ACHN (cell line): ENCODE data around the gene CTNND2.

Source experiments
- DNase-seq: peaks from one replicate; pipeline ENCODE4 v3.0.0-alpha.2; 2015
- in situ Hi-C: cut with HindIII; loops from 2 replicates; pipeline ENCODE4 v1.10.0; 2017; ENCODE audit warnings: low sequenced_read_pairs, low pct_ligation_motif_present, low pct_unique_long_range_greater_than_20kb

Gene CTNND2

GRCh38 chr5:11146171-11146570 is 758.1 kb downstream of the CTNND2 start:
- no peak for DNase-seq
- in situ Hi-C loops: no loop called here

- in situ Hi-C loops: no loop called here
- no peak for DNase-seq
Observed at GRCh38 chr5:11143456-11144267, 760.6 kb downstream of the CTNND2 start.

GRCh38 chr5:11139217-11139865 is 764.9 kb downstream of the CTNND2 start:
- in situ Hi-C loops: no loop called here
- DNase-seq: no peak

GRCh38 chr5:11130131-11130530 is 774.1 kb downstream of the CTNND2 start:
- in situ Hi-C loops: no loop called here
- DNase-seq: no peak

GRCh38 chr5:11128021-11128420 is 776.2 kb downstream of the CTNND2 start:
- DNase-seq: no peak
- in situ Hi-C loops: no loop called here

- in situ Hi-C loops: no loop called here
- DNase-seq: no peak
Observed at GRCh38 chr5:11126844-11127243, 777.4 kb downstream of the CTNND2 start.

GRCh38 chr5:11121885-11122284 is 782.4 kb downstream of the CTNND2 start:
- DNase-seq: no peak
- in situ Hi-C loops: no loop called here

- in situ Hi-C loops: no loop called here
- peak; percentile 4 for DNase-seq
Observed at GRCh38 chr5:11110128-11110527, 794.1 kb downstream of the CTNND2 start.

GRCh38 chr5:11105696-11106095 is 798.5 kb downstream of the CTNND2 start:
- in situ Hi-C loops: no loop called here
- no peak for DNase-seq

- in situ Hi-C loops: no loop called here
- no peak for DNase-seq
Observed at GRCh38 chr5:11104651-11105112, 799.6 kb downstream of the CTNND2 start.

GRCh38 chr5:11104210-11104609 is 800.0 kb downstream of the CTNND2 start:
- no peak for DNase-seq
- in situ Hi-C loops: no loop called here

GRCh38 chr5:11084111-11084510 is 820.1 kb downstream of the CTNND2 start:
- DNase-seq: no peak
- in situ Hi-C loops: no loop called here

GRCh38 chr5:11082404-11082945 is 821.8 kb downstream of the CTNND2 start:
- no peak for DNase-seq
- in situ Hi-C loops: no loop called here

- in situ Hi-C loops: no loop called here
- DNase-seq: peak; percentile 55
Observed at GRCh38 chr5:11076945-11077613, 827.2 kb downstream of the CTNND2 start.

- DNase-seq: no peak
- in situ Hi-C loops: no loop called here
Observed at GRCh38 chr5:11075035-11075805, 829.0 kb downstream of the CTNND2 start.

- DNase-seq: no peak
- in situ Hi-C loops: no loop called here
Observed at GRCh38 chr5:11072568-11072967, 831.7 kb downstream of the CTNND2 start.

- in situ Hi-C loops: no loop called here
- DNase-seq: no peak
Observed at GRCh38 chr5:11072076-11072475, 832.2 kb downstream of the CTNND2 start.

GRCh38 chr5:11069041-11069440 is 835.2 kb downstream of the CTNND2 start:
- in situ Hi-C loops: no loop called here
- DNase-seq: peak; percentile 51
